ENCODE data around the gene FHOD3.
A peak's percentile ranks its signal among the peaks of the same experiment; 100 is the strongest.

The FHOD3 gene

DNA sequence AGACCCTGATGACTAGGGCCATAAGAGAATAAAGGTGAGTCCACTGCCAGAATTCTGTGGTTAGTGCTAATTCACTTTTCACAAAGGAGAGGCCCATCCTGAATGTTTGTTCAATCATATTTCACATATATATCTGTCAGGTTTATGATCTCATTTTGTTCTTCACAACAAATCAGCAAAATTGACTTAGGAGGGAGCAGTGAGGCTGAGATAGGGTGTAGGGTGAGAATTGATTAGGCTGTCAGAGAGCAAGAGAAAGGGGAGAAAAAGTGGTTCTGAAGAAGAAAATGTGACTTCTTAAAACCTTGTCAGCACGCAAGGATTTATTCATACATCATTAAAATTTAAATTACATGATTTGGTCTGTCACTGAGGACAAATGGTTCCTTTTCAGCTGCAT lies 117.7 kb downstream of the FHOD3 start:
- DNase-seq: no peak

DNA sequence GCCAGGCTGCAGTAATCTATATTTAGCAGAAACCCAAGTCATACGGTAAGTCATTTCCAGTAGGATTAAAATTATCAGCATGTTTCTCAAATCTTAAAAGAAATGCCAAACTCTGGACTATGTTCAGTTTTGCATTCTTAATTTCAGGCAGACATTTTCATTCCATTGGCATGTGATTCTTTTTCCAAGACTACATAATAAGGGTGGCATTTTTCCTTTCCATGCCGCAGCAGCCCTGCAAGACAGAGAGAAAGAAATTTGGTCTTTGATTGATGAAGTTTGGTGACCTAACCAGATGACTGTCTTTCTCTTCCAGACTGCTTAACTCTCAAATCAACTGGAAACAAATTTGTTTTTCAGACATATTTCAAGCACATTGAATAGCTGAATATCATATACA lies 118.1 kb downstream of the FHOD3 start:
- no peak for DNase-seq

DNA sequence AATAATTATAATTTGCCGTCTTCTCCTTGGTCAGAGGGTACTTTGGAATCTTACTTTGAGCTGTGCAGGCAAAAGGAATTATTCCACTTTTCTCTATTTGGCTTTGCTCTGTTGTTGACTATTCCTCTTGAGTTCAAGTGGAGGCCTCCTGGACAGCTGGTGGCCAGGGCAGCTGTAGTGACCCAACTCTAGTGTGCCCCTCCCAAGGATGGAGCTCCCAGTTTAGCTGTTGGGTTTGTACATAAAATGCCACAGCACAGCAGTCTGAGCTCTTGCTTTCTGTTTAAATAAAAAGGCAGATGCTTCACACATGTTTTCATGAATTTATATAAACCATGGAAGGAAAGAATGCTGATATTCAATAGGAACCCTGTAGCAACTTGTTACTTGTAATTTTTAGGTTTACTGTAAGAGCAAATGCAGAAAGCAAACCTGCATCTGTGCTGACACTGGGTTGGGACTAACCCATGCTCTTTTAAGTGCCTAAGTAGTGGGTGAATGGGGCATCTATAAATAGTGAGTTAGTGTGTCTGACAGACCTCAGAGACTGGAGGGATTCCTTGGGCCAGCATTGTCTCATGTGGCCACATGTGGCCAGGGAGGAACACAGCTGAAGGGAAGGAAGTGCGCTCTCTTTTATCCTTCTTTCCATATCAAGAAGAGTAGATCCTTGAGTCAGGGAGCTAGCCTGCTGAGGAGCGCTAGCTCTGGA lies 121.8 kb downstream of the FHOD3 start:
- no peak for DNase-seq

DNA sequence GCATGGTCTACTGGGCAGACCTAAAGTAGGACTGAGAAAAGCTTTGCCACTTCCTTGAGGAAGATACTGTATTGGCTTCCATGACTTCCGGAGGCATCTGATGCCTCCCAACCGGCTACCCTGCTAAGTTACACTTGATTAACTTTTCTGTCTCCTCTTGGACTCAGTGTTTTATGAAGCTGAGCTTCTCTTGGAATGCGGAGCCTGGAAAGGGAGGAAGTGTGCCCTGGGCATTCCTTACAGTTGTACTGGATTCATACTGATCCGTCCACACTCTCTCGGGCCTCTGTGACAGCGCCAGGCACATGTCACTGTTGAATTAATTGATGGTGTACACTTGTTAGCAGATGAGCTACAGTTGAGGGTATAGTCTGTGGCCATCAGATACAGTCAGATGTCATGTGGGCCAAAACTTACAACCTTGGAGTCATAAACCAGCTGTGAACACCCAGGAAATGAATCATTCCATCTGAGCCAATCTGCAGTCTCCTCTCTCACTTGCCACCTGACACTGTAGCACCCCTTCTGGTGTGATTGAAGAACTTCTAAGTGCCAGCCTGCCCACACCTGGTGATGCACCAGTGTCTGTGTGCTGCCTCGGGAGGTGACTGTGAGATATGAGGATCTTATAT lies 122.5 kb downstream of the FHOD3 start:
- DNase-seq: peak; percentile 61

DNA sequence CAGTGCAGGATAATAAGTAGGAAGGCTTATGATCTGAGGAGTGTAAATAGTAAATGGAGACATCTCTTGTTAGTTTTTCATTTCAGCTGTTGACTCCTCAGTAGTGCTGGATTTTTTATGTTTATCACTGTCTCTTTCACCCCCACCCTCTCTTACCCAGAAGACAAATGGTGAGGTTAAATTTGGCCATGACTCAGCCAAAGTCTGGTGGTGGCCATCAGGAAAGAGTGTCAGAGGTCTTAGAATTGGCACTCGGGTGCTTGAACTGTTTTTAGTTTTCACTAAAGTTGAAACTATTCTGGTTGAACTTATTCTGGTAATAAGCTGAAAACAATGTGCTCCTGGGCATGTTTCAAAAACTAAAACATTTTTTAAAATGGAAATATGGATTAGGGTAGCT lies 123.3 kb downstream of the FHOD3 start:
- DNase-seq: peak; percentile 26

DNA sequence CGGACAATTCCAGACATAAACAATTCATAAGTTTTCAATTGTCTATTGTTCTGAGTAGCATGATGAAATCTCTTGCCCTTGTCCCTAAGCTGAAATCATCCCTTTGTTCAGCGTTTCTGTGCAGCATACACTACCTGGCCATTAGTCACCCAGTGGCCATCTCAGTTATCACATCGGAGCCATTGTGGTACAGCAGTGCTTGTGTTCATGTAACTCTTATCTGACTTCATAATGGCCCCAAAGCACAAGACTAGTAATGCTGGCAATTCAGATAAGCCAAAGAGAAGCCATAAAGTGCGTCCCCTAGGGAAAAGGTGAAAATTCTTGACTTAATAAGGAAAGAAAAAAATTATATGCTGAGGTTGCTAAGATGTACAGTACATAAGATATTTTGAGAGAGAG lies 127.2 kb downstream of the FHOD3 start:
- no peak for DNase-seq

DNA sequence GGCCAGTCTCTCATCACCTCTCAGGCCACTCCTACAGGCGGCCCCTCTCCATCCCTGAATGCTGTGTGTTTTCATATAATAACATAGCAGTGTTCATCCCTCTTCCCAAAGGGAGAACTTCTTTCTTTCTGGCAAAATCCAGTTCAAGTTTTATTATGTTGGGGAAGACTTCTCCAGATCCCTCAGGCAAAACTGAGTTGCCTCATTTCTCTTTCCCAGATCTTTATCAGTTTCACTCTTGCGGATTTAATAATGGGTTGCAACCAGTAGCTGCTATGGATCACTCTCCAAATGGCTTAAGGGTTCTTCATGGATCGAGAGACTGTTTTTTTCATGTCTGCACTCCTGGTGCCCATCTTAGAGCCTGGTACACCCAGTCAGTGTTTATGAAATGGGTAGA lies 129.9 kb downstream of the FHOD3 start:
- no peak for DNase-seq

DNA sequence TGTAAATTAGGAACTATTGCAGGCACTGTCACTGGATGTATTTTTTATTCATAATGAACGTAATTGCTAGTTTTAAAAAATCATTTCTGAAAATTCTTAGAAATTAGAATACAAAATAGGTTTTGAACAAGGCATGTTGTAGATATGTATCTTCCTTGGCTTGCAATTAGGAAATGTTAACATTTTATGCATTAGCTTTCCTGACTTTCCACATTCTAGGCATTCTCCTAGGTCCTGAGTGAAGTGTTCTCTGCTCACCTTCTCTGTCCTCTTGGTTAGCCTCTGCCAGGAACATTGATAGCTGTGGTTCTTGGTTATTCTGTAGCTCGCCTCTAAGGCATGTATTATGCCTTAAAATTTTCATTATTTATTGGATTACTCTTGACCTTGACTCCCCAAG lies 130.3 kb downstream of the FHOD3 start:
- no peak for DNase-seq

DNA sequence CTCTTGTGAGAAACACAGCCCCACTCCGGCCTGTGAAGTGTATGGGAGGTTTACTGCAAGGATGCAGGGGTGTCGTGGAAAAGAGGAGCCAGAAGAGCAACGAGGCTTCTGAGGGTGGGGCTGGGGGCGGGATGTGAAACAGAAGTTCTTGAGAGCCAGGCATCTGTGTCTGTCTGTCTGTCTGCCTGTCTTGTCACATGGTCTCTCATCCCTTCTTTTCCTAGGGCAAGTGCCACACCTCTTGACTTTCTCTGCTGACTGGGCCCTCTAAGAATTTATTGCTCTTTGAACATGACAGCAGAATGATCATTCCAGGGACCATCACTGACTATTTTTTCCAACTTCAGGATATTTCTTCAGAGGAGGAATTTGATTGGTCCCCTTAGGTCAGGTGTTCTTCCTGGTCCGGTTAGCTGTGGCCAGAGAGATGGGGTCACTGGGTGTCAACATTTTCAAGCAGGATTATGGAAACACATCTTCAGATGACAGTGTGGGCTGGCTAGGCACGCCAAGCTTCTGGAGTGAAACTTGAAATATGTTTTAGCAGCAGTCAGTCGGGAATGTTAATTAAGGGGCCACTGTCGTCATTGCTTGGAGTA lies 131.0 kb downstream of the FHOD3 start:
- DNase-seq: no peak

DNA sequence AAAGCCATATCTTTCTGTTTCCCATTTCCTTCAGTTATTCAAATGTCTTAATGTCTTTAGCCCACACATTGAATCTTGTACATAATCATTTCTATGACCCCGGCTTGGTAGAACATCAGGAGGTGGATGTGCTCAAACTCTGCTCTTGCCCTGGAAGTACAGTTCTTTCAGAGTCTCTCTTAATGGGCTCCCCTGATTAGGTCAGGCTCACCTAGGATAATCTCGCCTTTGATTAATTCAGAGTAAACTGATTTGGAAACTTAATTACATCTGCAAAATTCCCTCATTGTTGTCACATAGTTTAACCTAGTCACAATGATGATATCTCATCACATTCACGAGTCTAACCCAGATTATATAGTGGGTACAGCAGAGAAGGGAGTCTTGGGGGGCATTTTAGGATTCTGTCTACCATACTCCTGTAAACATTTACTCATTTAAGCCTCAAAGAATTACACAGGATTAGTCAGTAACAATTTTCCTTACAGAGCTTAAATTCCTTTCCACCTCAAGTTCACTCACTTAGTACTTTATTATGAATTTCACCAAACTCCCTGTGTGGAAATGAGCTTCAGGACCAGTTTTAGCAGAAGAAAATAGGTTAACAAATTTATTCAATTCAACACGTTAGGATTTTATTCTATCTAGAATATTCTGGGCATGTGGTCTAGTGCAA lies 135.5 kb downstream of the FHOD3 start:
- DNase-seq: no peak

DNA sequence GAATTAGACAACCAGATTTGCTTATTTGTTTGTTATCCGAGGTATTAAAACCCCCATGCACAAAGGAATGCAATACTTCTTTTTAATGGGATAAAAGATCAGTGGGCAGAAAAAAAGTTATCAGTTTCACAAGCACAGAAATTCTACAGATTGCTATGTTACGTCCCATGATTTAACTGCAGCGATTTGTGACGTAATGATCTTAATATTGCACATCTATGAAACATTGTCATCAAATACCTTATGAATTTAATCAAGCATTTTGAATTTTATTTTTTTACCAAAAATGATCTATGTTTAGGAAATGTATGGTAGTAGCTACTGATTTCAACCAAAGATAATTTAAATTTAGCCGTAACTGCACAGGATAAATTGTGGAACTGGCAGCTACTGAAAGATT lies 138.9 kb downstream of the FHOD3 start:
- DNase-seq: no peak

DNA sequence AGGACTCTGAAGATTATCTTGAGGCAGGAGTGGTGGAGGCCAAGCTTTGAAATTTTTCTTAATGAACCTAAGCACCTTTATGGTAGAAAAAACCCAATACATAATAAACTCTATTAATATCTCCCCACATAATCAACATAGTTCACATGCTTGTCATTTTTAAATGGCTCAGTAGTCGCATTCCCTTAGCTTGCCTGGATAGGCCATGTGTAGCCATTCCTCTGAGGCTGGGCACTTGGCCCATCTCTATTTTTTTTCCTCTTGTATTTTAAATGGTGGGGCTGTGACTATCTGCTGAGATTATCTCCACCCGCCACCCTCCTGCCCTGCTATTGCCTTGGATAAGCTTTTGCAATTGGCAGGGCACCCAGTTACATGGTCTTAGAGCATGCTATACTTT lies 143.1 kb downstream of the FHOD3 start:
- peak; percentile 85 for DNase-seq

DNA sequence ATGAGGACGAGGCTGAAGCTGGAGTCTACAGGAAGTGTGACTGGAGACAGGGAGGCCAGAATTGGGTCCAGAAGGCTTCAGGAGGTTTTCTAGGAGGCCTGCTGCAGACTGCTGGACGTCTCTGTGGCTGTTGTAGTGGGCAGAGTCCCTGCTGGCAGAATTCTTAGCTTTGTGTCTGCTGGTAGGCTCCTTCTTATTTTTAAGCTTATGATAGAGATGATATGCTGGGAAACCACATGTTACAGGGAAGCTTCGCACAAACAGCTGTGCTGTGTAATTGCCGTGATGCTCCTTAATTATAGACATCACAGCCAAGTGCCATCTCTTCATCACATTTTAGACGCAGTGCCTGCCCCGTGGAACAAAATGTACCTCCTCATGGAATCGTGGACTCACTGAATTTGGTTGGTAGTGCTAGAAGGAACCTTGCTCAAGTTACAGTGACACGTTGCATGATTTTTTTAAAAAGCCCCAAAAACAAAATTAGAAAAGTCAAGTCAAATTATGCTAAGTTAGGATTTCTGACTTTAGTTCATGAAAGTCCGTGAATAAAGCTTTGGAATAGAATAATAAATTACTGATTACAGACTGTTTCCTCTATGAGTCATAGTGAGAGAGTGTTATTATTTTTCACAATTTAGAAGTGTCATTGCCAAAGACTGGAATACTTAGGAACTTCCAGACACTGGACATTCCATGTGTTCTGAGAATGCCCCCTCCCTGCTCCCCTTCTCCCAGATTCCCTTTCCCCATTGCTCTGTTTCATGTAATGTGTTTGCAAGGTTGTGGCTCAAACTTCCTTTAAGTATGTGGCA lies 144.1 kb downstream of the FHOD3 start:
- peak; percentile 77 for DNase-seq

DNA sequence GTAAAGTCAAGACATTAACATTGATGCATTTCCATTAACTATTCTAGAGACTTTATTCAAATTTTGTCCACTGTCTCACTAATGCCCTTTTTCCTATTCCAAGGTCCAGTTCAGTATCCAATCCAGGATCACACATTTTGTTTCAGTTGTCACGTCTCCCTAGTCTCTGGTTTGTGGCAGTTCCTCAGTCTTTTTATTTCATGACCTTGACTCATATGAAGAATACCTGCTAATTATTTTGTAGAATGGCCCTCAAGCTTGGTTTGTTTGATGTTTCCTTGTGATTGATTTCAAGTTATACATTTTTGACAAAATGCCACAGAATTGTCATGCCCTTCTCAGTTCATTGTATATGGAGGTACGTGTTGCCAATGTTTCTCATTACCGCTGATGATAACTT lies 145.2 kb downstream of the FHOD3 start:
- DNase-seq: no peak

DNA sequence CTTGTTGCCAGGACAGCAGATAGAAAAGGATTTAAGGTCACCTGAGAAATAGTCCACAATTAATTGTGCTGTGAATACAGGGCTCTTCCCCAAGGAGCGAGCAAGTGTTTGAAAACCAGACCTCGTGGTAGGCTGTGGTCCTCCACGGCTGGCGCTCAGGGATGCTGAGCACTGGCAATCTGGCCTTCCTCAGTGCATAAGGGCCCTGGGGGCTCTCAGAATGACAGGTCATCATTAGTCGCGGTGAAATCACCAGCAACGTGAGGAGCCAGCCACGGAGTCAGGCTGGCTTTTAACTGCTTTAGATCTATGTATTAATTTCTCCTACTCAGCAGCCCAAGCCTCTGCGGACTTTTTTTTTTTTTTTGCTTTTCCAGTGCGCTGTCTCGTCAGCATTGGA lies 148.5 kb downstream of the FHOD3 start:
- DNase-seq: peak; percentile 55

DNA sequence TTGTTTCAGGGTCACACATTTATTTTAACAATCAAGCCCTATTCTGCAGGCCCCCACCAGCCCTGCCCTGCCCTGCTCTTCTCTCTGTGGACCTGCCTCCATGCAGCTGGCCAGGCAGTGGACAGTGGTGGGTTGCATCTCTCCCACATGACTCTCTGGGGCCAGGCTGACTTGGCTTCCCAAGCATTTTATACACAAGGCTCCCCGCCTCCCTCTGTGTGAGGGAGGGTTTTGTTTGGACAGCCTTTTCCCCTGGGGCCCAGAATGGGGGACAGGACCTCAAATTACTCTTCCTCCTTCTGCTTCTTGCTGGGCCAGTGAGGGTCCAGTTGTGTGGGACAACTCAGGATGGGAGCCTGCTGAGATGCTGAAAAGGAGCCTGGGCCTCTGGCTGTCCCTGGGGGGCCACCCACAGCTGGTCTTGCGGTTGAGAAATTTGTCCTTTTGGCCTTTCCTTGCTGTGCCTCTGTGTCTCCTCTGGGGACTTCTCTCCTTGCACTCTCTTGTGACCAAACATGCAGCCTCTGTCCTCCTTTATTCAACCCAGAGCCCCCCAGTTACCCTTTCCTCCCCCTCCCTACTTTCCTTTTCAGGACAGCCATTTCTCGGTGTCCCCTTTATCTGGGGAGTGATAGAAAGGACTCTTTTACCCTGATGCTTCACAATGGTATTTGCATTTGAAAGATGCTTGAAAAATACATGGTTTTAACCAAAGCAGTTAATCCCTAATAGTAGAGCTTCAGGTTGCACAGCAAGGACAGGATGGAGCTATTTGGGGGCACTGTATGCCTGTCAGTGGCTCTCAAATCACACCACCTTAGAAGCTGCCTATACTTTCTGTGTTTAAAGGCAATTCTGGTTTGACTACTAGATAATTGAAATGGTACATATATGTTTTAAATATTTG lies 151.1 kb downstream of the FHOD3 start:
- no peak for DNase-seq

DNA sequence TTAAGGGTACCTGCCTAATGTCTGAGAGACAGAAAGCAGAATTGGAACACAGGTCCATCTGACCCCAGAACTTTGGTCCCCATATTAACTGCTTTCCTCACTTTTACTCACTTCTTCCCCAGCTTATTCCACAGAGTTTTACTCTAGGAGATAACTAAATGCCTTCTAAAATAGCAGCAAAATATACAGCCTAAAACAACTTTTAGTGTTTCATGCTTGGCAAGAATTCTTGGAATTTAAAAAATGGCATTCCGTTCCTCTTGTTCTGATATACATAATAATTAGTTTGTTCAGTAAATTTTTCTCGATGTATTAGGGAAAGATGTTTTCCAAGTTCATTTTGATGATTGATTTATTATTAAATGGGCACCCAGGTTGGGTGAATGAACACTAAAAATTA lies 151.9 kb downstream of the FHOD3 start:
- peak; percentile 46 for DNase-seq

DNA sequence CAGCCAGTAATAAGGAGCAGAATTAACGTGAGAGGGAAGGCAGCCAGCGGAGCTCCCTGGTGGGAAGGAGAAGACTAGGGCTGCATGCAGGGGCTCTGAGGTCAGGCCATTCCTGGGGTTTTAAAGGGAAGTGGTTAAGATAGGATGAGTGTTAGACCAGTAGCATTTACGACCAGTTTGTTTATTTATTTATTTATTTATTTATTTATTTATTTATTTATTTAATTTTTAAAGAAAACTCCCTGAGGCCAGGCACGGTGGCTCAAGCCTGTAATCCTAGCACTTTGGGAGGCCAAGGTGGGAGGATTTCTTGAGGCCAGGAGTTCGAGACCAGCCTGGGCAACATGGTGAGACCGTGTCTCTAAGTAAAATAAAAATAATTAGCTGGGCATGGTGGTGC lies 152.8 kb downstream of the FHOD3 start:
- DNase-seq: peak; percentile 18

DNA sequence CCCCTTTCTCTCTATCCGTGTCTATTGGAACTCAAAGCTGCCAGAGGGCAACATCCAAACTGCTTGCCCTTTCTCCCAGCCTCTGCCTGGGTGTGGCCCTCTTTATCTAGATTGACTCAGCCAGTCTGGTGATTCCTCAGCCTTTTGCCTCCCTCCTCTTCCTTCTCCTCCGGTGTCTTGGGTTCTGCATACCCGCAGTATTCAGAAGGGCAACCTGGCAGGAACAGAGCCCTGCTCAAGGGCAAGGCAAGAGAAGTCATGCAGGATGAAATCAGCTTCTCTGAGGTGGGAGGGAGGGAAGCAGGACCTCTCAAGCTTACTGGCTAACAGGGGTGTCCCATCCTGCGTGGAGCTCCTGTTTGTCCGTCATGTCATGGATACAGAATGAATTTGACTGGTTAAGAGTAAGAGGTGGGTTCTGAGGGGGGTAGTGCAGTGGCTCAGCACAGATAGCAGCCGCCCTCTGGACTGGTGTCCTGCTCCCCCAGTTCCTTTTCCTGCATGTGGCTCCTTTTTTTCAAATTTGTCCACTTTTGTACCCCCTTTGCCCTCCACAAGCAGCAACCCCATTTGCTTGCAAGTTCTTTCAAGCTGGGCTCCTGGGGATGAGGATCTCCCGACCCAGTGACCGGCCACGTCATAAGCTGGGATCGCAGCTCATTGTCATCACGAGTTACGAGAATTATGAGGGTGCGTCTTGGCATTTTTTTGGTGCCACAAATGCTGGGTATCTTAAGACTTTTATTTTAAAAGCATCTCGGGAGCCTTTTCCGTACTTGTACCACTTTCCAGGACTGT lies 154.1 kb downstream of the FHOD3 start:
- DNase-seq: no peak

DNA sequence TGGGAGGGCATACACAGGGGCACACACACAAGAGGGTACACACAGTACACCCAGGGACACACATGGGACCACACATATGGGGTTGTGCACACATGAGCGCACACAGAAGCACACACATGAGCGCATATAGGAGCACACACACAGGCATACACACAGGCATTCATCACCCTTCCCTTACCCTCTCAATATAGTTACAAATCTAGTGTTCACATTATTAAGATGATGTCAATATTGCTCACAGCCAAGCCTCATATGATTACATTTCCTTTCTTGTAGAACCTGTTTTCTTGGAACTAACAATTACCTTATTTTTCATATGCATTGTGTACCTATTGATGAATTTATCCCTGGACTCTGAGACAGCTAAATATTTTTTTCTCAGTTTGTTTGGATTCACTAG lies 156.7 kb downstream of the FHOD3 start:
- no peak for DNase-seq

DNA sequence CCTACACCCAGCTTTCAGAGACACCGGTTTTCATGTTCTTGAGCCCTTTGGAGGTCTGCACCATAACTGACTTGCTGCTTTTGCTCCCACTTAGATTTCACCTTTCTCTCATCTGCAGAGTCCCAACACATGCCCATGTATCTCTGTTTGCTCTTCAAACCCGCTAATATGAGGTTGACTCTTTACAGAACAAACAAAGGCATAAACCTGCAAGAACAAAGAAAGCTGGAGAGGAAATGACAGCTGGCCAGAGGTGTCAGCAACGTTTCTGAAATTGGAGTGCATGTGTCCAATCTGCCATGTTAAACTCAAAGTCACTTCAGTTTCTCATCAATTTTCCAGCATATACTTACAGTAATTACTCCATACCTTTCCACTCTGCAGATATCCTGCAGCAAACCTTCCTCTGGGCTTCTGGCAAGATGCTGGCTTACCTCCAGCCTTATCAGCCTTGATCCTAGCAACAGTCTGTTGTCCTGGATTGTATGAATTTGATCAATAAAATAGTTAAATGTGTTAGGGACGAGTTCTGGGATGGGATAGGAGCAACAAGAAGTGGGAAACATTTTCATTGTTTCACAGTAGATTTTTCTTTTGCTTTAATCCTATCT lies 157.4 kb downstream of the FHOD3 start:
- DNase-seq: no peak
